ENCODE data around the gene MARCHF9.

DNA sequence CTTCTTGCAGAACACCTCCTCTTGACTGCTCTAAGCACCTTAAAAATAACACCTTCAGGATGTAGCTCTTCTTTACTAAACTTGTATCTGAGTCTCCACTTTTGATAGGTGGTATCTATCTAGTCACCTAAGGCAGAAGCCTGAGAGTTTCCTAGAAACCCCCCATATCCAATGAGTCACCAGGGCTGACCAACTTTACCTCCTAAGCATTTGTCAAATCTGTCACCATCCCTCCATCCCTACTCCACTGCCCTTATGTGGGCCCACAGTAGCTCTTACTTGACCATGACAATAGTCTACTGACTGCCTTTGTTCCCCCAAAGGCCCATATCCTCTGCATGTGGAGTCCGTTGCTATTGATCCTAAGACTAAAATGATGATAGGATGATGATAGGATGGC, 47.7 kb downstream of the MARCHF9 start:
- TF ChIP-seq, protein P1, sequence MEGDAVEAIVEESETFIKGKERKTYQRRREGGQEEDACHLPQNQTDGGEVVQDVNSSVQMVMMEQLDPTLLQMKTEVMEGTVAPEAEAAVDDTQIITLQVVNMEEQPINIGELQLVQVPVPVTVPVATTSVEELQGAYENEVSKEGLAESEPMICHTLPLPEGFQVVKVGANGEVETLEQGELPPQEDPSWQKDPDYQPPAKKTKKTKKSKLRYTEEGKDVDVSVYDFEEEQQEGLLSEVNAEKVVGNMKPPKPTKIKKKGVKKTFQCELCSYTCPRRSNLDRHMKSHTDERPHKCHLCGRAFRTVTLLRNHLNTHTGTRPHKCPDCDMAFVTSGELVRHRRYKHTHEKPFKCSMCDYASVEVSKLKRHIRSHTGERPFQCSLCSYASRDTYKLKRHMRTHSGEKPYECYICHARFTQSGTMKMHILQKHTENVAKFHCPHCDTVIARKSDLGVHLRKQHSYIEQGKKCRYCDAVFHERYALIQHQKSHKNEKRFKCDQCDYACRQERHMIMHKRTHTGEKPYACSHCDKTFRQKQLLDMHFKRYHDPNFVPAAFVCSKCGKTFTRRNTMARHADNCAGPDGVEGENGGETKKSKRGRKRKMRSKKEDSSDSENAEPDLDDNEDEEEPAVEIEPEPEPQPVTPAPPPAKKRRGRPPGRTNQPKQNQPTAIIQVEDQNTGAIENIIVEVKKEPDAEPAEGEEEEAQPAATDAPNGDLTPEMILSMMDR (IDR thresholded peaks at IDR 0.05) = no peak
- no peak for TF ChIP-seq POLR2A (IDR thresholded peaks at IDR 0.05)

Measured in tibial nerve (tissue), 3 donors.